Measurements from ENCODE around the gene THRA.

Gene THRA

GRCh38 chr17:40019140-40019991 is 43.4 kb upstream of the THRA start:
- TF ChIP-seq CTCF (IDR thresholded peaks at IDR 0.05) = no peak

- TF ChIP-seq CTCF (IDR thresholded peaks at IDR 0.05) = no peak
Measured at GRCh38 chr17:40020146-40020545, 42.6 kb upstream of the THRA start.

GRCh38 chr17:40021451-40021971 is 41.3 kb upstream of the THRA start:
- TF ChIP-seq CTCF (IDR thresholded peaks at IDR 0.05) = no peak

GRCh38 chr17:40022497-40022896 is 40.3 kb upstream of the THRA start:
- no peak for TF ChIP-seq CTCF (IDR thresholded peaks at IDR 0.05)

- TF ChIP-seq CTCF (IDR thresholded peaks at IDR 0.05) = no peak
Measured at GRCh38 chr17:40022961-40023541, 39.7 kb upstream of the THRA start.

GRCh38 chr17:40023590-40024292 is 39.0 kb upstream of the THRA start:
- no peak for TF ChIP-seq CTCF (IDR thresholded peaks at IDR 0.05)

GRCh38 chr17:40024901-40025300 is 37.9 kb upstream of the THRA start:
- TF ChIP-seq CTCF (IDR thresholded peaks at IDR 0.05) = no peak
